A172 (cell line): ENCODE data around the gene SERPINB6. TPM values are rescaled to one million over a fixed set of nuclear protein-coding genes. Genes with fewer than 3 reads are reported as not detected.
"Not testable (repeated sequence)": the region's sequence is repeated elsewhere in the genome, so short reads cannot be mapped to it uniquely, and the experiment has no call there.

Source experiments
- DNase-seq: peaks from one replicate; pipeline ENCODE4 v3.0.0-alpha.2; 2015; ENCODE audit warnings: low spot score
- total RNA-seq: library from RNA; depleted of rRNA; stranded (reverse); fragments of >200 nt; shearing (Covaris generic); gene quantifications from 2 replicates; pipeline ENCODE4 v1.2.3, GENCODE V29; 2014

Gene SERPINB6
- total RNA-seq, 1 experiment from 2014 or later, result 121 TPM

GRCh38 chr6:2958776-2959175 is 12.6 kb downstream of the SERPINB6 start:
- no peak for DNase-seq

- no peak for DNase-seq
These were observed 13.0 kb downstream of the SERPINB6 start for GRCh38 chr6:2958331-2958711.

- DNase-seq, result no peak
These were observed 13.6 kb downstream of the SERPINB6 start for GRCh38 chr6:2957696-2958330.

GRCh38 chr6:2956930-2957685 is 14.3 kb downstream of the SERPINB6 start:
- DNase-seq, result no peak

- no peak for DNase-seq
These were observed 18.3 kb downstream of the SERPINB6 start for GRCh38 chr6:2953098-2953497.

- DNase-seq, result peak; percentile 91
These were observed 18.7 kb downstream of the SERPINB6 start for GRCh38 chr6:2952557-2953095.

GRCh38 chr6:2951728-2952127 is 19.6 kb downstream of the SERPINB6 start:
- DNase-seq, result no peak

- no peak for DNase-seq
These were observed 20.7 kb downstream of the SERPINB6 start for GRCh38 chr6:2950713-2951112.

- no peak for DNase-seq
These were observed 21.8 kb downstream of the SERPINB6 start for GRCh38 chr6:2949536-2950083.

- no peak for DNase-seq
These were observed 22.2 kb downstream of the SERPINB6 start for GRCh38 chr6:2949121-2949520.

- DNase-seq, result no peak
These were observed 22.9 kb downstream of the SERPINB6 start for GRCh38 chr6:2948228-2949025.

GRCh38 chr6:2947445-2947844 is 23.9 kb downstream of the SERPINB6 start:
- no peak for DNase-seq

GRCh38 chr6:2945153-2945452 is 26.3 kb downstream of the SERPINB6 start:
- no peak for DNase-seq

- no peak for DNase-seq
These were observed 26.8 kb downstream of the SERPINB6 start for GRCh38 chr6:2944405-2945152.

- no peak for DNase-seq
These were observed 27.8 kb downstream of the SERPINB6 start for GRCh38 chr6:2943564-2943955.

GRCh38 chr6:2942914-2943563 is 28.3 kb downstream of the SERPINB6 start:
- no peak for DNase-seq

- not testable (repeated sequence) for DNase-seq
These were observed 29.3 kb downstream of the SERPINB6 start for GRCh38 chr6:2942116-2942515.

GRCh38 chr6:2940851-2941250 is 30.5 kb downstream of the SERPINB6 start:
- DNase-seq, result no peak

- no peak for DNase-seq
These were observed 31.1 kb downstream of the SERPINB6 start for GRCh38 chr6:2940010-2940850.
